K562 (cell line): ENCODE results near the gene SOX2. TPM values are rescaled to one million over a fixed set of nuclear protein-coding genes. Genes with fewer than 3 reads are reported as not detected.

Source experiments
- ATAC-seq: fragments of 200-7000 bp; cut with Tn5 transposase; 3 replicates; pipeline ENCODE4 v1.9.1; 2020; ENCODE audit warnings: moderate library complexity
- BruUV-seq: library from RNA; stranded (reverse); fragments of 400-500 nt; replicated peaks from 2 replicates; lab custom pipeline; 2021; lab: Mats Ljungman, UMichigan
- CTCF ChIA-PET: fragments of 300-600 bp; formaldehyde crosslinking; extraction: SDS; loops from one replicate; lab custom pipeline; 2021; ENCODE audit warnings: low intra/inter-chr PET ratio; lab: Yijun Ruan, JAX
- POLR2A ChIA-PET: fragments of 300-600, 350-650 bp; sonication (Branson Sonifier 250); formaldehyde crosslinking; extraction: SDS; loops from one replicate; lab custom pipeline; 2021; ENCODE audit warnings: antibody characterized with exemption, inconsistent platforms; lab: Yijun Ruan, JAX
- DNase-seq, 4 experiments: peaks; one replicate each; pipeline versions ENCODE4 v3.0.0 to v3.0.0-alpha.2; 2011 to 2018; ENCODE audit warnings: low spot score in 3 of 4, mixed read lengths in 3 of 4; ENCODE audit errors: extremely low read depth in 1 of 4
- FAIRE-seq: peaks from 2 replicates; lab custom pipeline; 2011; peaks lifted over from hg19 to GRCh38; lab: Jason Lieb, UNC
- H2AFZ ChIP-seq: 2 replicates; pipeline ENCODE4 v1.6.0; 2011; ENCODE audit warnings: low read depth, low read length, control low read depth, inconsistent platforms
- H3K27ac ChIP-seq: fragments of 200-600 bp; 3 replicates; pipeline ENCODE4 v1.8.0; 2011; ENCODE audit warnings: low read depth, mild to moderate bottlenecking, control low read depth, inconsistent platforms, low read length, moderate library complexity, mixed read lengths; ENCODE audit errors: extremely low read depth
- H3K27me3 ChIP-seq, 2 experiments: fragments of 300-600 bp in 1 of 2; 2 replicates in 1 of 2; 3 replicates in 1 of 2; pipeline versions ENCODE4 v1.6.0 to v1.8.0; 2011; ENCODE audit warnings: inconsistent platforms in 2 of 2, low read length in 2 of 2, mild to moderate bottlenecking in 1 of 2, mixed read lengths in 1 of 2, moderate library complexity in 1 of 2; ENCODE audit not compliant: control insufficient read depth in 2 of 2, insufficient read depth in 2 of 2
- H3K36me3 ChIP-seq: fragments of 300-600 bp; 3 replicates; pipeline ENCODE4 v1.8.0; 2011; ENCODE audit warnings: mild to moderate bottlenecking, low read length, inconsistent platforms; ENCODE audit not compliant: control insufficient read depth, insufficient read depth
- H3K4me1 ChIP-seq, 2 experiments: fragments of 200-600 bp in 1 of 2; replicated peaks in 1 of 2; 2 replicates in 1 of 2; 3 replicates in 1 of 2; pipeline versions ENCODE4 v1.5.1 to v1.8.0; 2011; ENCODE audit warnings: inconsistent platforms in 2 of 2, low read length in 2 of 2, mild to moderate bottlenecking in 1 of 2, mixed read lengths in 1 of 2, moderate library complexity in 1 of 2; ENCODE audit not compliant: control insufficient read depth in 2 of 2, insufficient read depth in 2 of 2
- H3K4me2 ChIP-seq: 2 replicates; pipeline ENCODE4 v1.6.1; 2011; ENCODE audit warnings: low read length, control low read depth, inconsistent platforms, mixed read lengths; ENCODE audit not compliant: insufficient read depth
- H3K4me3 ChIP-seq: fragments of 200-600 bp; sonication (generic), shearing (Covaris generic); 2 replicates; pipeline ENCODE4 v1.5.1; 2016; ENCODE audit warnings: control low read depth, inconsistent platforms
- H3K79me2 ChIP-seq: fragments of 200-600 bp; 3 replicates; pipeline ENCODE4 v1.8.0; 2011; ENCODE audit warnings: low read length, inconsistent platforms; ENCODE audit not compliant: control insufficient read depth, insufficient read depth
- H3K9ac ChIP-seq, 2 experiments: 2 replicates each; pipeline versions ENCODE4 v1.6.0 to v1.6.1; 2011; ENCODE audit warnings: low read depth in 2 of 2, low read length in 2 of 2, control low read depth in 1 of 2, inconsistent platforms in 1 of 2, mild to moderate bottlenecking in 1 of 2, mixed read lengths in 1 of 2; ENCODE audit not compliant: insufficient read depth in 1 of 2
- H3K9me1 ChIP-seq: one replicate; pipeline ENCODE4 v1.6.0; 2011; ENCODE audit warnings: inconsistent platforms, mild to moderate bottlenecking, low read length, moderate library complexity; ENCODE audit not compliant: control insufficient read depth, insufficient read depth
- H3K9me3 ChIP-seq: replicated peaks from 2 replicates; pipeline ENCODE4 v1.5.1; 2011; ENCODE audit warnings: low read depth, low read length, inconsistent platforms; ENCODE audit not compliant: control insufficient read depth, insufficient read depth
- H4K20me1 ChIP-seq: replicated peaks from 2 replicates; pipeline ENCODE4 v1.6.1; 2011; ENCODE audit warnings: low read length, inconsistent platforms, mixed read lengths; ENCODE audit not compliant: control insufficient read depth, insufficient read depth
- CBX3 ChIP-seq, 2 experiments: IDR thresholded peaks; 1 replicate in 1 of 2; 2 replicates in 1 of 2; pipeline ENCODE4 v1.6.1; 2012; ENCODE audit warnings: inconsistent platforms in 2 of 2, low read length in 2 of 2, borderline replicate concordance in 1 of 2, control low read depth in 1 of 2
- COPS2 ChIP-seq: fragments of 450-650 bp; conservative IDR thresholded peaks from 2 replicates; pipeline ENCODE4 v1.6.1; 2016; ENCODE audit warnings: mild to moderate bottlenecking, moderate library complexity
- CTBP1 ChIP-seq: fragments of 450-650 bp; IDR thresholded peaks from 2 replicates; pipeline ENCODE4 v1.6.1; 2016; ENCODE audit warnings: borderline replicate concordance
- HDAC1 ChIP-seq, 2 experiments: fragments of 450-650 bp; IDR thresholded peaks; 2 replicates each; pipeline ENCODE4 v1.6.1; 2016 to 2017; ENCODE audit warnings: inconsistent platforms in 1 of 2, mild to moderate bottlenecking in 1 of 2, moderate library complexity in 1 of 2
- HDAC2 ChIP-seq: fragments of 450-650 bp; IDR thresholded peaks from 2 replicates; pipeline ENCODE4 v1.6.1; 2016; ENCODE audit warnings: mild to moderate bottlenecking
- HOXB6 ChIP-seq: fragments of 250-450 bp; sonication (Bioruptor Pico); IDR thresholded peaks from 2 replicates; pipeline ENCODE4 v1.5.1; 2022; ENCODE audit warnings: mild to moderate bottlenecking, borderline replicate concordance
- KDM4B ChIP-seq, 2 experiments: fragments of 450-650 bp in 1 of 2; sonication (generic) in 1 of 2; IDR thresholded peaks; 2 replicates each; pipeline ENCODE4 v1.6.1; 2016 to 2017; ENCODE audit warnings: borderline replicate concordance in 2 of 2, antibody characterized with exemption in 1 of 2, low read depth in 1 of 2, mild to moderate bottlenecking in 1 of 2
- STAT5B ChIP-seq: fragments of 250-450 bp; sonication (Bioruptor Pico); IDR thresholded peaks from 2 replicates; pipeline ENCODE4 v1.8.0; 2021; ENCODE audit warnings: mild to moderate bottlenecking, inconsistent platforms
- ZC3H4 ChIP-seq: sonication (generic); formaldehyde crosslinking; IDR thresholded peaks from 2 replicates; pipeline ENCODE4 v1.9.0; 2021; ENCODE audit warnings: missing genetic modification reagents, borderline replicate concordance
- ZNF444 ChIP-seq: fragments of 250-450 bp; sonication (Bioruptor Pico); IDR thresholded peaks from 2 replicates; pipeline ENCODE4 v1.4.0; 2020; ENCODE audit warnings: mild to moderate bottlenecking, moderate library complexity
- WGBS: fragments of 100-300 bp; shearing (Covaris generic); methylation state at CpG from one replicate; pipeline ENCODE4 v1.1.6; 2016; ENCODE audit warnings: low coverage, mixed read lengths; ENCODE audit not compliant: insufficient coverage; ENCODE audit errors: missing lambda C conversion rate; 5-methylcytosine and 5-hydroxymethylcytosine counted together
- in situ Hi-C: fragments of 300-500 bp; cut with MboI; formaldehyde crosslinking; loops from 4 replicates; pipeline ENCODE4 v1.15.0; 2018; ENCODE audit warnings: inconsistent platforms, mixed read lengths
- intact Hi-C: fragments of 100-400 bp; cut with micrococcal nuclease; formaldehyde crosslinking; loops from 2 replicates; pipeline ENCODE4 v1.14.2; 2022
- polyA plus RNA-seq, 8 experiments: library from polyadenylated mRNA; depleted of rRNA in 4 of 8; stranded (reverse) in 5 of 8; unstranded in 3 of 8; fragments of >200 nt; fragmentation: Nextera tagmentation in 2 of 8; fragmentation: Illumina TruSeq in 1 of 8; extraction: Ambion mirVana in 2 of 8; extraction: Trizol in 1 of 8; gene quantifications; 2 replicates each; pipeline versions ENCODE4 v1.2.1 to v1.2.3, GENCODE V29; 2011 to 2014; ENCODE audit warnings: inconsistent platforms in 1 of 8, missing spikeins in 1 of 8
- total RNA-seq, 7 experiments: library from RNA; depleted of rRNA in 6 of 7; stranded (reverse); fragments of >200 nt in 6 of 7; fragmentation: Illumina TruSeq in 2 of 7; extraction: Trizol in 2 of 7; gene quantifications; 2 replicates each; pipeline versions ENCODE4 v1.2.1 to v1.2.3, GENCODE V29; 2011 to 2021; ENCODE audit warnings: low replicate concordance in 1 of 7
- TF ChIP-seq, protein P1 (sequence below): fragments of 250-450 bp; sonication (Bioruptor Pico); IDR thresholded peaks from 2 replicates; pipeline ENCODE4 v1.8.0; 2022; ENCODE audit warnings: moderate library complexity, mild to moderate bottlenecking, inconsistent platforms
- TF ChIP-seq, protein P2 (sequence below): fragments of 250-450 bp; sonication (Bioruptor Pico); IDR thresholded peaks from 2 replicates; pipeline ENCODE4 v1.4.0; 2020; ENCODE audit warnings: mild to moderate bottlenecking, moderate library complexity, borderline replicate concordance
- TF ChIP-seq, protein P3 (sequence below): sonication (generic); formaldehyde crosslinking; IDR thresholded peaks from 2 replicates; pipeline ENCODE4 v1.8.0; 2022; ENCODE audit warnings: missing genetic modification reagents, mild to moderate bottlenecking, moderate library complexity, borderline replicate concordance

SOX2 gene
- total and polyA plus RNA-seq, 9 of the 15 experiments (the other 6 are each of a cell fraction or from before 2014, with no cell fraction given): 0.07 TPM; not detected in 8

DNA sequence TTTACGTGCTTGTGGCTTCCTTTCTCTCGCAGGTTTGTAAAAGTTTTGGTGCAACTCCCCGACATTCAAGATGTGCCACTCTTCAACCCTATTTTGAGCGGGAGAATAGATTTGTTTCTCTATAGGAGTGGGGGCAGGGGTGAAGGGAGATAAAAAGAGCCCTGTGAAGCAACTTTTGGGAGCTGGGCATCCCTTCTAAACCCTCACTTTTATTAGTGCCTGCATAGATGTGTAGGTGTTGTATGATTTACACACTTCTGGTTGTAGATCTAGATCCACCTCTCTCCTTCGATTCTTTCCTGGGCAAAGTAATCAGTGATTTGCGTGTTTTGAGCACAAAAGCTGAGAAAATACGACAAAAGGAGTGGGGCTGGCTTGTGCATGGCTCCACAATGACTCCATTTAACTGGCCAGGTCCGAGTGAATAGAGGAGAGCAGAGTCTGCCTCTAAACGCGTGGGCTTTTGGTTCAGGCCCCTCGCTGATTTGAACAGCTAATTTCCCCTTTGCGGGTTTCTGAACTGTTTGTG lies 17.7 kb downstream of the SOX2 start:
- in situ Hi-C loops: no loop called here
- H3K9ac ChIP-seq: no peak overlapping the region
- no TSS peak for BruUV-seq
- H3K4me1 ChIP-seq: peaks cover 0 to 4% of the 10 kb centered on the region in 2 experiments; a peak in 2 of 5 replicates
- intact Hi-C loops: no loop called here
- ATAC-seq: no peak
- POLR2A ChIA-PET: no interaction called here
- TF ChIP-seq HDAC1 (IDR thresholded peaks at IDR 0.05): no peak
- no peak for TF ChIP-seq STAT5B
- TF ChIP-seq, protein P1, sequence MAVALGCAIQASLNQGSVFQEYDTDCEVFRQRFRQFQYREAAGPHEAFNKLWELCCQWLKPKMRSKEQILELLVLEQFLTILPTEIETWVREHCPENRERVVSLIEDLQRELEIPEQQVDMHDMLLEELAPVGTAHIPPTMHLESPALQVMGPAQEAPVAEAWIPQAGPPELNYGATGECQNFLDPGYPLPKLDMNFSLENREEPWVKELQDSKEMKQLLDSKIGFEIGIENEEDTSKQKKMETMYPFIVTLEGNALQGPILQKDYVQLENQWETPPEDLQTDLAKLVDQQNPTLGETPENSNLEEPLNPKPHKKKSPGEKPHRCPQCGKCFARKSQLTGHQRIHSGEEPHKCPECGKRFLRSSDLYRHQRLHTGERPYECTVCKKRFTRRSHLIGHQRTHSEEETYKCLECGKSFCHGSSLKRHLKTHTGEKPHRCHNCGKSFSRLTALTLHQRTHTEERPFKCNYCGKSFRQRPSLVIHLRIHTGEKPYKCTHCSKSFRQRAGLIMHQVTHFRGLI: no peak
- TF ChIP-seq HOXB6 (CRISPR knock-in tag): no peak
- no peak for TF ChIP-seq COPS2
- TF ChIP-seq KDM4B (IDR thresholded peaks at IDR 0.05; ENCODE audit: borderline replicate concordance in 2 of 2, low read depth in 1 of 2): no peak
- TF ChIP-seq ZNF444 (CRISPR knock-in tag): no peak
- no peak for TF ChIP-seq CBX3 (IDR thresholded peaks at IDR 0.05; ENCODE audit: borderline replicate concordance in 1 of 2, low read length in 2 of 2)
- TF ChIP-seq CTBP1: no peak
- no peak for TF ChIP-seq ZC3H4 (CRISPR knock-in tag)
- TF ChIP-seq, protein P2, sequence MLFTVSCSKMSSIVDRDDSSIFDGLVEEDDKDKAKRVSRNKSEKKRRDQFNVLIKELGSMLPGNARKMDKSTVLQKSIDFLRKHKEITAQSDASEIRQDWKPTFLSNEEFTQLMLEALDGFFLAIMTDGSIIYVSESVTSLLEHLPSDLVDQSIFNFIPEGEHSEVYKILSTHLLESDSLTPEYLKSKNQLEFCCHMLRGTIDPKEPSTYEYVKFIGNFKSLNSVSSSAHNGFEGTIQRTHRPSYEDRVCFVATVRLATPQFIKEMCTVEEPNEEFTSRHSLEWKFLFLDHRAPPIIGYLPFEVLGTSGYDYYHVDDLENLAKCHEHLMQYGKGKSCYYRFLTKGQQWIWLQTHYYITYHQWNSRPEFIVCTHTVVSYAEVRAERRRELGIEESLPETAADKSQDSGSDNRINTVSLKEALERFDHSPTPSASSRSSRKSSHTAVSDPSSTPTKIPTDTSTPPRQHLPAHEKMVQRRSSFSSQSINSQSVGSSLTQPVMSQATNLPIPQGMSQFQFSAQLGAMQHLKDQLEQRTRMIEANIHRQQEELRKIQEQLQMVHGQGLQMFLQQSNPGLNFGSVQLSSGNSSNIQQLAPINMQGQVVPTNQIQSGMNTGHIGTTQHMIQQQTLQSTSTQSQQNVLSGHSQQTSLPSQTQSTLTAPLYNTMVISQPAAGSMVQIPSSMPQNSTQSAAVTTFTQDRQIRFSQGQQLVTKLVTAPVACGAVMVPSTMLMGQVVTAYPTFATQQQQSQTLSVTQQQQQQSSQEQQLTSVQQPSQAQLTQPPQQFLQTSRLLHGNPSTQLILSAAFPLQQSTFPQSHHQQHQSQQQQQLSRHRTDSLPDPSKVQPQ (CRISPR knock-in tag): no peak
- no peak for TF ChIP-seq HDAC2
- TF ChIP-seq, protein P3, sequence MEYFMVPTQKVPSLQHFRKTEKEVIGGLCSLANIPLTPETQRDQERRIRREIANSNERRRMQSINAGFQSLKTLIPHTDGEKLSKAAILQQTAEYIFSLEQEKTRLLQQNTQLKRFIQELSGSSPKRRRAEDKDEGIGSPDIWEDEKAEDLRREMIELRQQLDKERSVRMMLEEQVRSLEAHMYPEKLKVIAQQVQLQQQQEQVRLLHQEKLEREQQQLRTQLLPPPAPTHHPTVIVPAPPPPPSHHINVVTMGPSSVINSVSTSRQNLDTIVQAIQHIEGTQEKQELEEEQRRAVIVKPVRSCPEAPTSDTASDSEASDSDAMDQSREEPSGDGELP: no peak
- H3K36me3 ChIP-seq: no peaks in the 10 kb centered on the region
- H2AFZ ChIP-seq: no peak overlapping the region
- WGBS: 1% methylated on average over 10 of the region's 12 CpGs
- CTCF ChIA-PET: no interaction called here
- no peak for DNase-seq
- H3K9me3 ChIP-seq: no peaks in the 10 kb centered on the region
- H3K79me2 ChIP-seq: no peaks in the 10 kb centered on the region
- H3K4me3 ChIP-seq: no peak overlapping the region
- FAIRE-seq: no peak
- H3K4me2 ChIP-seq: no peak overlapping the region
- no peak overlapping the region for H3K27ac ChIP-seq
- H3K27me3 ChIP-seq: peaks cover 11 to 35% of the 10 kb centered on the region in 2 experiments; a peak in 3 of 5 replicates
- H3K9me1 ChIP-seq: no peaks in the 10 kb centered on the region
- no peaks in the 10 kb centered on the region for H4K20me1 ChIP-seq
